AG04449 (cell line): ENCODE data around the gene GFOD1.

Experiments
- CTCF ChIA-PET: fragments of 350-600 bp; formaldehyde crosslinking; extraction: SDS; loops from one replicate; lab custom pipeline; 2021; ENCODE audit warnings: antibody characterized with exemption; lab: Yijun Ruan, JAX
- POLR2A ChIA-PET: fragments of 400-600, 350-600 bp; formaldehyde crosslinking; extraction: SDS; loops from one replicate; lab custom pipeline; 2020; ENCODE audit warnings: antibody characterized with exemption, inconsistent platforms; lab: Yijun Ruan, JAX
- DNase-seq: peaks from one replicate; pipeline ENCODE4 v3.0.0-alpha.2; 2010; ENCODE audit warnings: low read depth, low spot score
- H3K4me3 ChIP-seq: 2 replicates; pipeline ENCODE4 v1.5.1; 2011; ENCODE audit warnings: low read depth, mild to moderate bottlenecking, control low read depth, low read length
- TF ChIP-seq, protein P1 (sequence below): IDR thresholded peaks from one replicate; pipeline ENCODE4 v1.5.1; 2011; ENCODE audit warnings: mild to moderate bottlenecking, moderate library complexity, low read length, control low read depth, inconsistent platforms; ENCODE audit not compliant: insufficient read depth; ENCODE audit errors: missing control alignments

The GFOD1 gene

DNA sequence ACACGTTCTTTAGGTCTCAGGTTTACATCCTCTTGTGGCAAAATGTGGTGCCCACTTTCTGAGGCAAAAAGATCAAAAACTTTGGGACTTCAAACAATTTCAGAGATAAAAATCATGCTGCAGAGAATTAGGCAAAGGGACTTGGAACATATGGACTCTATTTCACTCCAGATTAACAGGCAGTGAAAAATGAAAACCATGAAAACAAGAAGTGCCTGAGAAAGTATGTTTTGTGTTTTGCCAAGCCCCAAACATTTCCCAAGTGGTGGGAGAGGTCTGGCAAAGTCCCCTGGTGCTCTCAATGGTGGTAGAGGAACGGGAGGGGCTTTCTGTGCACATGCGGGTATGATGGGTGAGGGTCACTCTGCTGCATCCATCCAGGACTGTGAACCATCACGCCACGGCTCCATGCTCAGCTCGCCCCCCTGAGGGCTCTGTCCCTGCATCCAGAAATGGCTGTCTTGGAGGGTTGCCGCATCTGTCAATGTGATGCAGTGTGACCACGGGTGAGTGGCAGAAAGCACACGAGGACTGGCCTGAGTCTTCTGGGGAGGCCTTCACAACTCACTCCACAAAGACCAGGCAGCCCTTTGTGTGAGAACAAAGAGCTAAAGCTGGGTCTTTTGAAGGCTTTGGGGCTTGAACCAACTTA is 115.9 kb downstream of the GFOD1 start:
- TF ChIP-seq, protein P1, sequence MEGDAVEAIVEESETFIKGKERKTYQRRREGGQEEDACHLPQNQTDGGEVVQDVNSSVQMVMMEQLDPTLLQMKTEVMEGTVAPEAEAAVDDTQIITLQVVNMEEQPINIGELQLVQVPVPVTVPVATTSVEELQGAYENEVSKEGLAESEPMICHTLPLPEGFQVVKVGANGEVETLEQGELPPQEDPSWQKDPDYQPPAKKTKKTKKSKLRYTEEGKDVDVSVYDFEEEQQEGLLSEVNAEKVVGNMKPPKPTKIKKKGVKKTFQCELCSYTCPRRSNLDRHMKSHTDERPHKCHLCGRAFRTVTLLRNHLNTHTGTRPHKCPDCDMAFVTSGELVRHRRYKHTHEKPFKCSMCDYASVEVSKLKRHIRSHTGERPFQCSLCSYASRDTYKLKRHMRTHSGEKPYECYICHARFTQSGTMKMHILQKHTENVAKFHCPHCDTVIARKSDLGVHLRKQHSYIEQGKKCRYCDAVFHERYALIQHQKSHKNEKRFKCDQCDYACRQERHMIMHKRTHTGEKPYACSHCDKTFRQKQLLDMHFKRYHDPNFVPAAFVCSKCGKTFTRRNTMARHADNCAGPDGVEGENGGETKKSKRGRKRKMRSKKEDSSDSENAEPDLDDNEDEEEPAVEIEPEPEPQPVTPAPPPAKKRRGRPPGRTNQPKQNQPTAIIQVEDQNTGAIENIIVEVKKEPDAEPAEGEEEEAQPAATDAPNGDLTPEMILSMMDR: no peak
- no peak for DNase-seq
- ChIA-PET POLR2A (no interaction called here), CTCF (interaction anchor here (1.0 to 1.1 kb wide), 3 partner anchors 8 to 204 kb away, joined by 3 to 5 read pairs (median 5); no protein-coding TSS in a partner anchor)
- no peak overlapping the region for H3K4me3 ChIP-seq

DNA sequence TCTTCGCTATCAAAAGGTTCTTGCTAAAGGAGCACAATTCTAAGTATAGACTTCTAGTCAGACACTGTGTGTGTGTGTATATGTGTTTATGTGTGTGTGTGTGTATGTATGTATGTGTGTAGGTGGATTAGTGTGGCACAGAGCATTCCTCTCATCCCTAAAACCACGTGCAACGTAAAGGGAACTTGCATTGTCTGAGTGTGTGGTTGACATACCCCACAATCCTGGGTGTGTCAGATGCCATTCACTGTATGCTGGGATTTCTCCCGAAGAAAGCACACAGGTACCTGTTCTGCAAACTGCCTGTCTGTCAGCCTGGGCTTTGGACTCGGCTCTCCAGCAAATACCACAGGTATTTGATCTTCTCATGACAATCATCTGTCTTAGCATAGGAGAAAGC is 116.8 kb downstream of the GFOD1 start:
- ChIA-PET POLR2A (no interaction called here), CTCF (no interaction called here)
- TF ChIP-seq, protein P1: no peak
- no peak overlapping the region for H3K4me3 ChIP-seq
- DNase-seq: no peak

DNA sequence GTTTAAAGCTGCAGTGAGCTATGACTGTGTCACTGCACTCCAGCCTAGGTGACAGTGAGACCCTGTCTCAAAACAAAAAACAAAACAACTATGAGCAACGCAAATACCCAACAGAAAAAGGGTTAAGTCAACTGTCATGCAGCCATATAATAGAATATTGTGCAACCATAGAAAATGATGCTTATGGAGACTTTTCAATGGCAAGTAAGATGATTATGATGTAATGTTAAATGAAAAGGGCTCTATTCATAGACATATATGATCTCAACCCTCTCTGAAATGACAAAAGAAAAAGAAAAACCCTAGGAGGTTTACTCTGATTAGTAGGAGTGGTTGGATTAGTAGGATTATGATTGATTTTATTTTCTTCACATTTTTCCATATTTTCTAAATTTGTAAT is 117.8 kb downstream of the GFOD1 start:
- ChIA-PET POLR2A (no interaction called here), CTCF (no interaction called here)
- H3K4me3 ChIP-seq: no peak overlapping the region
- TF ChIP-seq, protein P1: no peak
- DNase-seq: no peak

DNA sequence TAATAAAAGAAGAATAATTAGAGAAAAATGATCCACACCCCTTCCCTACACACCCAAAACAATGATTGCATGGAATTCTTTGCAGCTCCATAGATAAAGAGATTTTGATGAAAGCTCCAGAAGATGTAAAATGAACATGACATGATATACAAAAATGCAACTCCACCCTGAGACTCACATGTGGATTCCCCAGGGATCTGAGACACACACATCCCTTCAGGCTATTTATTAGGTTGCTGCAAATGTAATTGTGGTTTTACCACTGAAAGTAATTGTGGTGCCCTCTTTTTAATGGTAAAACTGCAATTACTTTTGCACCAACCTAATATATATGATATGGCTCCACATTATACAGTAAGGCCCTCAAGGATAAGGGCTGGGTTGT is 118.7 kb downstream of the GFOD1 start:
- no peak for DNase-seq
- TF ChIP-seq, protein P1: no peak
- H3K4me3 ChIP-seq: no peak overlapping the region
- ChIA-PET POLR2A (no interaction called here), CTCF (no interaction called here)

DNA sequence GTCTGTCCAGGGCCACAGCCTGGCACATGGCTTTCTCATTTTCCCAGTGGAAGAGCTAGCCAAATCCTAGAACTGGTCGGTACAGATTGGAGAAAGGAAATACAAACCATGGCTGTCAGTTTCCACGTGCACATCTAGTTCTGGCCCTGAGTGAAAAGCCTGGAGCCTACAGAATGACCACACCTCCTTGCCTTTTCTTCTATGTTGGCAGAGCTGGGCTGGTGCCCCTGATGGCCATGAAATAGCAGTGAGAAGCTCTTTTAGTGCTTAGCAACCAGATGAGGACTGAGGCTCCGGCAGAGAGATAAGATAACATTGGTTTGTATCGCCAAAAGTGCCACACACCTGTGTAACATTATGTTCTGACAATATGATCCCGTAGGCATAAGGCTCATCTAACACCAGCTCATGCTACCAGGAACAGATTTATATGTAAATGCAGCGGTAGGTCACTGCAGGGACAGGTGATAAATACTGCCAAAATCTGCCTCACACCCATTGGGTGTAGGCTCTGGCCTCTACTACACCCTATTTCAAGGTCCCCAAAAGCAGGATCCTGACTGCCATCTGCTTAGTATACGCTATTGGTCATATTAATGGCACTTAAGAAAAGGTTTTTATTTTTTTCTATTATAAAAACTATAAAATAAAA is 119.2 kb downstream of the GFOD1 start:
- POLR2A ChIA-PET: no interaction called here
- TF ChIP-seq, protein P1: no peak
- CTCF ChIA-PET: interaction anchor here (0.9 kb wide), 2 partner anchors 10 to 38 kb away, joined by 3 read pairs; no protein-coding TSS in a partner anchor

DNA sequence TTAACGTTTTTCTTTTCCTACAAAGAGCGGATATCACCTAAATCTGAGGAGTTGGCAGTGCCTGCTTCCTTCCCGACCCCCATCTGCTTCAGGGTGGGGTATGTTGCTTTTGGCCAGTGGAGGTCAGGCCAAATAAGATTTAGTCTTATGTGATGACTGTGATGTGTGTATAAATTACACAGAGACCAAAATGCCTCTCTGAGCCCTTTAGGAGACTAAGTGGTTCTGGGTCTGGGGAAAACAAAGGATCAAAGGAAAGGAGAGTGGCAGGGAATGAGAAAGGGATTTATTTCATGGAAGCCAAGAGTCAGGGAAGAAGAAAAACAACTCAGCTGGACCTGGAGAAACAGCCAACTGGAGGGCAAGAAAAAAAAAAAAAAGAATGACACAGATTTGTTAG is 120.0 kb downstream of the GFOD1 start:
- CTCF ChIA-PET: interaction anchor here (0.9 kb wide), 2 partner anchors 10 to 37 kb away, joined by 3 read pairs; no protein-coding TSS in a partner anchor

More for the DNA sequence above, 119.2 kb downstream of the GFOD1 start:
- no peak overlapping the region for H3K4me3 ChIP-seq
- no peak for DNase-seq

More for the DNA sequence above, 120.0 kb downstream of the GFOD1 start:
- no peak for DNase-seq
- no peak overlapping the region for H3K4me3 ChIP-seq
- TF ChIP-seq, protein P1: no peak
- POLR2A ChIA-PET: no interaction called here
